HG03571 (cell line): ENCODE data around the gene ABHD12.

ENCODE experiments used
- ATAC-seq: cut with Tn5 transposase; IDR thresholded peaks from one replicate; pipeline ENCODE4 v1.9.1; 2021; ENCODE audit not compliant: unreplicated experiment

Gene ABHD12

GRCh38 chr20:25291432-25292133 lies 99.1 kb downstream of the ABHD12 start:
- ATAC-seq: no peak

GRCh38 chr20:25290646-25291431 lies 99.8 kb downstream of the ABHD12 start:
- ATAC-seq: no peak

- ATAC-seq: no peak
Observed at GRCh38 chr20:25289886-25290597, 100.6 kb downstream of the ABHD12 start.

- ATAC-seq: peak; percentile 74
Observed at GRCh38 chr20:25288291-25289181, 102.1 kb downstream of the ABHD12 start.

GRCh38 chr20:25287631-25288290 lies 102.9 kb downstream of the ABHD12 start:
- no peak for ATAC-seq

- ATAC-seq: no peak
Observed at GRCh38 chr20:25286917-25287316, 103.7 kb downstream of the ABHD12 start.

- ATAC-seq: no peak
Observed at GRCh38 chr20:25285856-25286798, 104.5 kb downstream of the ABHD12 start.

GRCh38 chr20:25285091-25285647 lies 105.5 kb downstream of the ABHD12 start:
- ATAC-seq: no peak

- ATAC-seq: no peak
Observed at GRCh38 chr20:25284131-25284601, 106.5 kb downstream of the ABHD12 start.

- no peak for ATAC-seq
Observed at GRCh38 chr20:25283221-25283951, 107.2 kb downstream of the ABHD12 start.

- ATAC-seq: no peak
Observed at GRCh38 chr20:25282796-25283195, 107.8 kb downstream of the ABHD12 start.

- ATAC-seq: no peak
Observed at GRCh38 chr20:25282034-25282781, 108.4 kb downstream of the ABHD12 start.

- ATAC-seq: peak; percentile 57
Observed at GRCh38 chr20:25281541-25281991, 109.1 kb downstream of the ABHD12 start.

GRCh38 chr20:25280574-25281535 lies 109.8 kb downstream of the ABHD12 start:
- ATAC-seq: no peak

- ATAC-seq: no peak
Observed at GRCh38 chr20:25280051-25280573, 110.5 kb downstream of the ABHD12 start.

- ATAC-seq: no peak
Observed at GRCh38 chr20:25279403-25279802, 111.2 kb downstream of the ABHD12 start.
